Right cardiac atrium (tissue), 5 donors: Measurements from ENCODE around the gene TGFB2. TPM values are rescaled to one million over a fixed set of nuclear protein-coding genes. Genes with fewer than 3 reads are reported as not detected.
A peak's percentile ranks its signal among the peaks of the same experiment; 100 is the strongest.

Experiments used
- ATAC-seq, 2 donors: fragments of 200-7000 bp; cut with Tn5 transposase; one replicate each; pipeline versions ENCODE4 v1.8.0 to v1.9.1; 2020; ENCODE audit warnings: moderate library complexity in 2 of 2, mild to moderate bottlenecking in 1 of 2
- DNase-seq, 3 donors: peaks; one replicate each; pipeline ENCODE4 v3.0.0-alpha.2; 2020
- H3K27ac ChIP-seq: one replicate; pipeline ENCODE4 v1.5.1; 2013; ENCODE audit warnings: mild to moderate bottlenecking, low read length, control low read depth, moderate library complexity
- H3K27me3 ChIP-seq: one replicate; pipeline ENCODE4 v1.6.1; 2013; ENCODE audit not compliant: control insufficient read depth, insufficient read depth
- H3K4me1 ChIP-seq: one replicate; pipeline ENCODE4 v1.6.1; 2013; ENCODE audit warnings: low read length; ENCODE audit not compliant: control insufficient read depth, insufficient read depth
- H3K4me3 ChIP-seq: one replicate; pipeline ENCODE4 v1.5.1; 2013; ENCODE audit warnings: low read length, control low read depth
- H3K9me3 ChIP-seq: one replicate; pipeline ENCODE4 v1.6.1; 2013; ENCODE audit warnings: low read length; ENCODE audit not compliant: control insufficient read depth
- whole genome bisulfite sequencing: extraction: QIAGEN DNeasy Blood & Tissue Kit; methylation state at CpG from one replicate; pipeline ENCODE4 v1.1.7; 2013; 5-methylcytosine and 5-hydroxymethylcytosine counted together
- intact Hi-C, 4 donors: fragments of 100-400 bp; cut with DNase I; formaldehyde crosslinking; loops; one replicate each; pipeline versions ENCODE4 v1.11.0 to v1.14.0; 2022 to 2023
- polyA plus RNA-seq: library from polyadenylated mRNA; stranded (reverse); fragments of 200-250 nt; gene quantifications from one replicate; pipeline ENCODE4 v1.2.3, GENCODE V29; 2013
- total RNA-seq, 4 donors: library from RNA; stranded (reverse); fragmentation: NEBNext Ultra II Directional; extraction: Animal tissue kit (Norgen Biotek cat#: 25700); gene quantifications; one replicate each; pipeline ENCODE4 v1.2.1, GENCODE V29; 2021
- donor health status: healthy with polysubstance abuse.
- donor health status: DM: no; HTN: yes; CAD: no.
- donor health status: DM: no; HTN: no; CAD: no.
- donor health status: DM: no; HTN: yes; CAD: no; lungs with severe emphysema.
- donor health status: DM: yes; HTN: yes; CAD: no.

TGFB2 gene
- total and polyA plus RNA-seq, 5 donors: 0.88 to 4.6 (median 3.6) TPM

DNA sequence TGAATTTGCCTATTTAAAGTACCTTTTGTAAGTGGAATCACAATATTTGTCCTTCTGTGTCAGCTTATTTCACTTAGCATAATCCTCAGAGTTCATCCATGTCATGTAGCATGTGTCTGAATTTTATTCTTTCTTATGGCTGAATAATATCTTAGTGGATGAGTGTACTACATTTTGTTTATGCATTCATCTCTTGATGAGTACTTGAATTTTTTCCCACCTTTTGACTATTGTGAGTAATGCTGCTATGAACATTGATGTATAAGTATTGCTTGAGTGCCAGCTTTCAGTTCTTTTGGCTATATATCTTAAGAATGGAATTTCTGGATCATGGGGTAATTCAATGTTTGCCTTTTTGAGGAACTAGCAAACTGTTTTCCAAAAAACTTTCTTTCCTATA, 84.2 kb downstream of the TGFB2 start:
- intact Hi-C loops: no loop called here
- H3K27me3 ChIP-seq: no peaks in the 10 kb centered on the region
- no peak overlapping the region for H3K4me3 ChIP-seq
- no peaks in the 10 kb centered on the region for H3K9me3 ChIP-seq
- no peak overlapping the region for H3K27ac ChIP-seq
- DNase-seq (no peak), ATAC-seq (no peak)
- no peaks in the 10 kb centered on the region for H3K4me1 ChIP-seq

DNA sequence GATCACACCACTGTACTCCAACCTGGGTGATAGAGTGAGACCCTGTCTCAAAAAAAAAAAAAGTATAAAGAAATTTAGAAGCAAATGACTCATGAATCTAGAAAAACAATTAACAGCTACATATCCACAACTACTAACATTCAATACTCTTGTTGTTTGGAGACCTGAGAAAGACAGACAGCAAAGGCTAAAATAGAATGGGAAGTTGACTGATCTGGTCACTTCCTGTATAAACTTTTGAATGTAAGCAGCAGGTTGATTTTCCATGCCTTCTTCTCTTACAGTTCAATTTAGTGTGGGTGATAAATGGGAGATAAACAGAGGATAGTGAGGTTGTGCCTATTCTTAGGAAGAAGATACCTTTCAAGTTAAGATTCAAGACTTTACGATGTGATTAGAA, 85.2 kb downstream of the TGFB2 start:
- 90% methylated on average over 1 of the region's 1 CpG for WGBS
- Histone ChIP-seq H3K4me1 (no peaks in the 10 kb centered on the region), H3K27me3 (no peaks in the 10 kb centered on the region), H3K9me3 (no peaks in the 10 kb centered on the region), H3K27ac (no peak overlapping the region), H3K4me3 (no peak overlapping the region)
- ATAC-seq (no peak), DNase-seq (no peak)
- intact Hi-C loops: no loop called here

DNA sequence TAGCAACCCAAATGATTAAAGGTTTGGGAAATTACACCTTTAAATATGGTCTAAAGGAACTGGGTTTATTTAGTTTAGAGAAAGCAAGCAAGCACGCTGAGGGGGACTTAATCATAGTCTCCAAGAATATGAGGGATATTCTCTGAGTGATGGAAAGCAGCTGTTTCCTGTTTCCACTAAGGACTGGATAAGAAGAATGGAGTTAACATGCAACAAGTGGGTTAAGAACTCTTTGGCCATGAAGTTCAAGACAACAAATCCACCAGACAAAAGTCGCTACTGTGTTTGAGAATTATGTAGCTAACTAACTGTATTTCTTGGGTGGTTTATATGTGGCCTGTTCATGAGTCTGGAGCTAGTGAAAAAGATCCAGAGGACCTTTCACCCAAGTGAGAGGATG, 85.7 kb downstream of the TGFB2 start:
- DNase-seq (no peak), ATAC-seq (peak; percentile 47 to 55)
- no peaks in the 10 kb centered on the region for H3K27me3 ChIP-seq
- H3K9me3 ChIP-seq: no peaks in the 10 kb centered on the region
- H3K4me1 ChIP-seq: no peaks in the 10 kb centered on the region
- no peak overlapping the region for H3K4me3 ChIP-seq
- intact Hi-C loops: no loop called here
- no peak overlapping the region for H3K27ac ChIP-seq
- 47% methylated on average over 2 of the region's 2 CpGs for WGBS

DNA sequence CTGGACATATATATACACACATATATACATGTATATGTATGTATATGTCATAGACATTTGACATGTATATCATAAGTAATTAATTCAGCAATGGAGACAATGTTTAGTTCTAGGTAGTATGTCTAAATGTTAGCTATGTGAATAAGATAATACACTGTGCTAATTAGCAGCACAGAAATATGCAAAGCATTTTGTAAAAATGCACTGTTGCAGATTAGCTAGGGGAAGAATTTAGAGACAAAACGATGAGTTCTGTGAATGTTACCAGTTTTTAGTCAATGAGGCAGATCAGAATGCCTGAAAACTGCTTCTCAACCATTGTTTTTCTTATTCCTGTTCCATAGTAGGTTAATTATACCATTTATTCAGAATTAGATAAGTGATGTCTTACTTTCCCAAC, 86.3 kb downstream of the TGFB2 start:
- intact Hi-C loops: no loop called here
- ATAC-seq (no peak), DNase-seq (no peak)
- 72% methylated on average over 1 of the region's 1 CpG for WGBS
- no peak overlapping the region for H3K4me3 ChIP-seq
- no peaks in the 10 kb centered on the region for H3K9me3 ChIP-seq
- H3K27me3 ChIP-seq: no peaks in the 10 kb centered on the region
- H3K4me1 ChIP-seq: no peaks in the 10 kb centered on the region
- H3K27ac ChIP-seq: no peak overlapping the region

DNA sequence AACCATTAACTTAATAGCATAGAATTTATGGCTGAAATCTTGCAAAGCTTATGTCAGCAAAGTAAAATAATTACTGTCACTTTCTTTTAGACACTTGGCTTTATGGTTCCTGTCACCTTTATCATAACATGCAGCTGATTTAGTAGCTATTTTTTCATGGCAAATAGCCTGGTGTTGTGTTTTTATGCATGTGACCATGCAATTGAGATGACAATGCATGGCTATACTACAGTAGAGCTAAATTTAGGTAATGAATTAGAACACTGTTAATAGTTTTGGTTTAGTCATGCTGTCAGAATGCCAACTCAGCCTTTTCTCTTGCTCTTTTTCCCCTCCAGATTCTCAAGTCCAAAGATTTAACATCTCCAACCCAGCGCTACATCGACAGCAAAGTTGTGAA, 88.6 kb downstream of the TGFB2 start:
- ATAC-seq (no peak), DNase-seq (no peak)
- intact Hi-C loops: no loop called here
- H3K27me3 ChIP-seq: no peaks in the 10 kb centered on the region
- no peak overlapping the region for H3K27ac ChIP-seq
- no peaks in the 10 kb centered on the region for H3K9me3 ChIP-seq
- 89% methylated on average over 2 of the region's 2 CpGs for WGBS
- H3K4me3 ChIP-seq: no peak overlapping the region
- no peaks in the 10 kb centered on the region for H3K4me1 ChIP-seq

DNA sequence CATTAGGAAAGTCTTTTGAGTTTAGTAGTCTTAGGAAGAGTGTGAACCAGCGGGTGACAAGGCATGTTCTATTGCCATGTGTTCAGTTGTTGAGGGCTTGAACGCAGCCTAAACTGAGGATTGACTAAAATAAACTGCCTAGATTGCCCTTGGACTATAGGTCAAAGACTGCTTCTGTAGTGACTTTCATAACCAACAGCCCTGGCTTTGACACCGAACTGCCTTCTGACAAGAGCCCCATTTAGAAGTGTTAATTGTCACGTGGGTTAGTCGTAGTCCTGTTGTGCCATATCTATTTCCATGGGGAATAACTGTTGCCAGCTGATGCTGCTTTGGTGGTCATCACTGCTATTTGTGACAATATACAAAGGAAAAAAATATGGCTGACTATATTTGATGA, 90.4 kb downstream of the TGFB2 start:
- WGBS: 66% methylated on average over 5 of the region's 5 CpGs
- Histone ChIP-seq H3K9me3 (no peaks in the 10 kb centered on the region), H3K4me1 (peaks cover 2% of the 10 kb centered on the region), H3K27ac (no peak overlapping the region), H3K27me3 (no peaks in the 10 kb centered on the region), H3K4me3 (no peak overlapping the region)
- DNase-seq (no peak), ATAC-seq (no peak)
- intact Hi-C loops: no loop called here

DNA sequence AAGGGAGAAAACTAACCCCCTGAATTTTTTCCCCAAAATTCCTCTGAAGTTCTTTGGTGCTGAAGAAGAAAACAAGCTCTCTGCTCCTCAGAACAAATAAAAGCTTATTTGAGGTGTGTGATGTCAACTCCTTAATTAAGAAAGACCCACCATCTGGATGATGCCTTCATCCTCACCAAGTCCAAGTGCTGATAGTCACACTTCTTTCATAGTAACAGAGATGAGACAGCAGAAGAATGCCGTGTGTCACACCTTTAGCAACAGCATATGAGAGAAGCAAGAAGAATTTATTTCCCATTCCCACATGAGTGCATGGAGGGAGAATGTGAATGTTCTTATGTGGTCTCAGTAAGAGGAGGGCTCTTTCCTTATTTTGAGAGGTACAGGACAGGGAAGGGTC, 91.2 kb downstream of the TGFB2 start:
- intact Hi-C loops: no loop called here
- H3K27ac ChIP-seq: no peak overlapping the region
- ATAC-seq (no peak), DNase-seq (no peak)
- no peak overlapping the region for H3K4me3 ChIP-seq
- WGBS: 87% methylated on average over 1 of the region's 1 CpG
- H3K4me1 ChIP-seq: peaks cover 2% of the 10 kb centered on the region
- H3K9me3 ChIP-seq: no peaks in the 10 kb centered on the region
- no peaks in the 10 kb centered on the region for H3K27me3 ChIP-seq

DNA sequence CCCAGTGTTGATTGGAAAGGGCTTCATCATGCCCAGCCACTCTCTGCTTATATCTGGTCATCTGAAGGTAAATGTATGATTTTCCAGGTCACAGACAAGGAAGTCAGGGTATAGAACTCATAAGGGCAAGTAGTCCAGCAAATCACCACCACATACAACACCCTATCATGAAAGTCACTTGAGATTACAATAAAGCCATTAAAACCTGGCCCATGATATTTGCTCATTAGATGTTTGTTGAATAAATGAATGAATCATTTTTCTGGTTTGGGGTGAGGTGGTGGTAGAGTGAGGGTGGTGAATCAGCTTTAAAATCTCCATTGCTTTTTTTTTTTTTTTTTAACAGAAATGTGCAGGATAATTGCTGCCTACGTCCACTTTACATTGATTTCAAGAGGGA, 91.9 kb downstream of the TGFB2 start:
- DNase-seq (no peak), ATAC-seq (no peak)
- no peak overlapping the region for H3K4me3 ChIP-seq
- H3K4me1 ChIP-seq: peaks cover 2% of the 10 kb centered on the region
- 98% methylated on average over 1 of the region's 1 CpG for WGBS
- no peaks in the 10 kb centered on the region for H3K27me3 ChIP-seq
- H3K9me3 ChIP-seq: no peaks in the 10 kb centered on the region
- H3K27ac ChIP-seq: no peak overlapping the region
- intact Hi-C loops: no loop called here

DNA sequence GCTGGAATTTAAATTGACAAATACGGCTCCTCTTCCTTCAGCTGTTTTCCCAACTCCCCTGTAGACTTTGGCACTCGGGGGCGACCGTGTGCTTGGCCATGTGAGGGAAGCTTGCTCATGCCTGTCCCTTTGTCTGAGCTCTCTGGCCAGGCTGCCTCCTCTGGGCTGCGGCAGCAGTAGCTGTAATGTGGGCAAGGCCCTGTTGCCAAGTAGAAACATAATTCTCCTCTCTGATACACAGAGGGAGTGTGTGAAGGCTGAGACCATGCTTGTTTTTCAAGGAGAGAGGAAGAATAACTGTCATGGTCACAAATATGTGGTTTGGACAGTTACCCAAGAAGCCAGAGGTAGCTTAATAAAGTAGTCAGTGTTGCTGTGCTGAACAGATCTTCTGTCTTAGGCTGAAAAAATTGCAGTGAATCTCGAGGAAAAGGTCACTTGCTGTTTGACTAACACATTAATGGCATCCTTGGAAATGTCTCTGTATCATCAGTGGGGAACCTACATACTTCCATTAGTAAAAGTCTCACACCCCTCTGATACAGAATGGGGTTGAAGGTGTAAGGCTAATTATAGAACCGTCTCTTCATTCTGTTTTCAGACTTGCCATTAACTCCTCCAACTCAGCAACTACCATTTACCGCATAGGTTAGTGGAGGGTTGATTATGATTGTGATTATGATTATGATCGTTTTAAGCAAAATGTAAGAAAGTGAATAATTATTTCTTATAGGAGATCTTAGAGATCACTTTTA, 94.6 kb downstream of the TGFB2 start:
- peak in 2 of 3 donors; percentile 30 to 67 for DNase-seq
- 66% methylated on average over 9 of the region's 9 CpGs for WGBS
- Histone ChIP-seq H3K27me3 (no peaks in the 10 kb centered on the region), H3K27ac (peak overlapping the region; percentile 5), H3K4me3 (no peak overlapping the region), H3K9me3 (no peaks in the 10 kb centered on the region), H3K4me1 (peaks cover 2% of the 10 kb centered on the region)
- intact Hi-C loops: loop anchor here in 1 of 4 donors (10.0 kb wide), 1 partner anchor 75 kb away; no protein-coding TSS in a partner anchor
- peak; percentile 54 to 57 for ATAC-seq

DNA sequence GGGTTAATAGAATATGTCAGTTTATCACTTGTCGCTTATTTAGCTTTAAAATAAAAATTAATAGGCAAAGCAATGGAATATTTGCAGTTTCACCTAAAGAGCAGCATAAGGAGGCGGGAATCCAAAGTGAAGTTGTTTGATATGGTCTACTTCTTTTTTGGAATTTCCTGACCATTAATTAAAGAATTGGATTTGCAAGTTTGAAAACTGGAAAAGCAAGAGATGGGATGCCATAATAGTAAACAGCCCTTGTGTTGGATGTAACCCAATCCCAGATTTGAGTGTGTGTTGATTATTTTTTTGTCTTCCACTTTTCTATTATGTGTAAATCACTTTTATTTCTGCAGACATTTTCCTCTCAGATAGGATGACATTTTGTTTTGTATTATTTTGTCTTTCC, 98.1 kb downstream of the TGFB2 start:
- intact Hi-C loops: loop anchor here in 1 of 4 donors (10.0 kb wide), 1 partner anchor 78 kb away; no protein-coding TSS in a partner anchor
- ATAC-seq: no peak
- Histone ChIP-seq H3K27me3 (no peaks in the 10 kb centered on the region), H3K4me3 (no peak overlapping the region), H3K4me1 (peaks cover 2% of the 10 kb centered on the region), H3K9me3 (no peaks in the 10 kb centered on the region), H3K27ac (no peak overlapping the region)
- WGBS: 98% methylated on average over 2 of the region's 2 CpGs
- DNase-seq: no peak

DNA sequence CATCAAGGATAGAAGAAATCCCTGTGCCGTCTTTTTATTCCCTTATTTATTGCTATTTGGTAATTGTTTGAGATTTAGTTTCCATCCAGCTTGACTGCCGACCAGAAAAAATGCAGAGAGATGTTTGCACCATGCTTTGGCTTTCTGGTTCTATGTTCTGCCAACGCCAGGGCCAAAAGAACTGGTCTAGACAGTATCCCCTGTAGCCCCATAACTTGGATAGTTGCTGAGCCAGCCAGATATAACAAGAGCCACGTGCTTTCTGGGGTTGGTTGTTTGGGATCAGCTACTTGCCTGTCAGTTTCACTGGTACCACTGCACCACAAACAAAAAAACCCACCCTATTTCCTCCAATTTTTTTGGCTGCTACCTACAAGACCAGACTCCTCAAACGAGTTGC, 99.0 kb downstream of the TGFB2 start:
- WGBS: 78% methylated on average over 5 of the region's 5 CpGs
- Histone ChIP-seq H3K27ac (no peak overlapping the region), H3K27me3 (no peaks in the 10 kb centered on the region), H3K4me1 (peaks cover 2% of the 10 kb centered on the region), H3K4me3 (no peak overlapping the region), H3K9me3 (no peaks in the 10 kb centered on the region)
- no peak for DNase-seq
- no peak for ATAC-seq
- intact Hi-C loops: loop anchor here in 1 of 4 donors (10.0 kb wide), 1 partner anchor 79 kb away; no protein-coding TSS in a partner anchor

DNA sequence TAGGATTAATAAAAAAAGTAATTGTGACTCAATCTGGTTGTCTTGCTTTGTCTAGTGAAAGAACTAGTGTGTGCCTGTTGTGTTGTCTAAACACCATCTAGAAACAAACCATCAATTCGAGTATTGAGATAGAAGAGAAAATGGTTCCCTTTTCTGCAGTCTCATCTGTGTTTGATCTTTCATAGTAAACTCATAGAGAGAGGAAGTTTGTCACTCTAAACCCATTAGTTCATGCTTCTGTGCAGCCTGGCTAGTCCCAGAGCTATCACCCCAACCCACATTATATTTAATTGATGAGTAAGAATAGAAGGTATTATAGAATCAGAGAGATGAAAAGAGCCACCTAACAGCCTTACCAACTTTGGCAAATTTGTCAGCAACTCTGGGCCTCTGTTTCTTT, 99.5 kb downstream of the TGFB2 start:
- WGBS: 80% methylated on average over 1 of the region's 1 CpG
- DNase-seq: no peak
- Histone ChIP-seq H3K4me3 (no peak overlapping the region), H3K9me3 (no peaks in the 10 kb centered on the region), H3K4me1 (no peaks in the 10 kb centered on the region), H3K27ac (no peak overlapping the region), H3K27me3 (no peaks in the 10 kb centered on the region)
- intact Hi-C loops: loop anchor here in 1 of 4 donors (10.0 kb wide), 1 partner anchor 80 kb away; no protein-coding TSS in a partner anchor
- ATAC-seq: no peak
